GM19372 (cell line): ENCODE measurements around the gene DAZAP1.

Source experiments
- ATAC-seq: cut with Tn5 transposase; IDR thresholded peaks from one replicate; pipeline ENCODE4 v1.9.1; 2021; ENCODE audit warnings: mild to moderate bottlenecking, low read depth, moderate library complexity; ENCODE audit not compliant: unreplicated experiment

DAZAP1 gene

GRCh38 chr19:1392939-1393530 lies 14.4 kb upstream of the DAZAP1 start:
- no peak for ATAC-seq

GRCh38 chr19:1393841-1394240 lies 13.5 kb upstream of the DAZAP1 start:
- ATAC-seq = no peak

- no peak for ATAC-seq
These were observed 12.9 kb upstream of the DAZAP1 start for GRCh38 chr19:1394252-1395193.

GRCh38 chr19:1395194-1396018 lies 12.0 kb upstream of the DAZAP1 start:
- ATAC-seq = no peak

- no peak for ATAC-seq
These were observed 11.2 kb upstream of the DAZAP1 start for GRCh38 chr19:1396019-1396767.

GRCh38 chr19:1396768-1397679 lies 10.4 kb upstream of the DAZAP1 start:
- ATAC-seq = no peak

GRCh38 chr19:1397838-1398237 lies 9.5 kb upstream of the DAZAP1 start:
- ATAC-seq = no peak

GRCh38 chr19:1399079-1399478 lies 8.3 kb upstream of the DAZAP1 start:
- ATAC-seq = no peak

GRCh38 chr19:1399745-1400144 lies 7.6 kb upstream of the DAZAP1 start:
- ATAC-seq = no peak

GRCh38 chr19:1400281-1401137 lies 6.9 kb upstream of the DAZAP1 start:
- ATAC-seq = no peak

GRCh38 chr19:1401138-1401888 lies 6.1 kb upstream of the DAZAP1 start, which contains the start of gene GAMT:
TSS of gene GAMT (minus strand) at chr19:1401542. CDS start at chr19:1401476, 66 bp downstream.
- no peak for ATAC-seq

GRCh38 chr19:1401889-1402217 lies 5.5 kb upstream of the DAZAP1 start:
- ATAC-seq = no peak

GRCh38 chr19:1402411-1403070 lies 4.8 kb upstream of the DAZAP1 start:
- ATAC-seq = no peak

GRCh38 chr19:1406774-1407527 lies 435 bp upstream of the DAZAP1 start:
- ATAC-seq = peak; percentile 84

- ATAC-seq = no peak
These were observed 1.2 kb downstream of the DAZAP1 start for GRCh38 chr19:1408300-1409203.
